ENCODE data around the gene KCNK17.

The KCNK17 gene

DNA sequence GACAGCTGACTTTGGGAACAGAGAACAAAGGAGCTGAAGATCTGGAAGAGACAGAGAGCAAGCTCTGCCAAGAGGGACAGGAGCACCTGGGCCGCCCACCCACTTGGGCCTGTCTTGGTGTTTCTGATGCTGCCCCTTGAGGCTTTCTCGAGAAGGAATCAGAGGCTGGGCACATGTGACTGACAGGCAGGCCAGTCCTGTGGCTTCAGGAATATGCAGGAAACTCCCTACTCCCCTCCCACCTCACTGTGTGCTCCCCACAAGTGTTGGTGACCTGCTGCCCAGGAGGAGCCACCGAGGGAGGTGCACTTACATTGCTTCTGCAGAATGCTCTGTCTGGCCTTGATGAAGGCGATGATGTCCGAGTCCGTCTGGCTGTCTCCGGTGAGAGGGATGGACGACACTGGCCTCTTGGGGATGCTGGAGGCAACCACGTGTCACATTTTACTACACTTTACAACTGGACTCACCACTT lies 29.2 kb upstream of the KCNK17 start:
- H3K9ac ChIP-seq (ENCODE audit: low read length): no peak overlapping the region
- H3K4me3 ChIP-seq (ENCODE audit: low read length): no peak overlapping the region
- H3K27me3 ChIP-seq (ENCODE audit: low read depth, low read length): 0 out of 2 replicates have a peak, but pooled peaks cover 6% of the 10 kb centered on the region
- no peak overlapping the region for H3K27ac ChIP-seq (ENCODE audit: low read length)
- H3K36me3 ChIP-seq (replicated peaks; ENCODE audit: low read depth, low read length): no peaks in the 10 kb centered on the region
- 0 out of 2 replicates have a peak overlapping the region, but pooled peaks have one; percentile 1 for H3K4me2 ChIP-seq (ENCODE audit: low read length)
- H2AFZ ChIP-seq (ENCODE audit: low read depth, low read length): peak overlapping the region; percentile 94
- TF ChIP-seq, protein P1, sequence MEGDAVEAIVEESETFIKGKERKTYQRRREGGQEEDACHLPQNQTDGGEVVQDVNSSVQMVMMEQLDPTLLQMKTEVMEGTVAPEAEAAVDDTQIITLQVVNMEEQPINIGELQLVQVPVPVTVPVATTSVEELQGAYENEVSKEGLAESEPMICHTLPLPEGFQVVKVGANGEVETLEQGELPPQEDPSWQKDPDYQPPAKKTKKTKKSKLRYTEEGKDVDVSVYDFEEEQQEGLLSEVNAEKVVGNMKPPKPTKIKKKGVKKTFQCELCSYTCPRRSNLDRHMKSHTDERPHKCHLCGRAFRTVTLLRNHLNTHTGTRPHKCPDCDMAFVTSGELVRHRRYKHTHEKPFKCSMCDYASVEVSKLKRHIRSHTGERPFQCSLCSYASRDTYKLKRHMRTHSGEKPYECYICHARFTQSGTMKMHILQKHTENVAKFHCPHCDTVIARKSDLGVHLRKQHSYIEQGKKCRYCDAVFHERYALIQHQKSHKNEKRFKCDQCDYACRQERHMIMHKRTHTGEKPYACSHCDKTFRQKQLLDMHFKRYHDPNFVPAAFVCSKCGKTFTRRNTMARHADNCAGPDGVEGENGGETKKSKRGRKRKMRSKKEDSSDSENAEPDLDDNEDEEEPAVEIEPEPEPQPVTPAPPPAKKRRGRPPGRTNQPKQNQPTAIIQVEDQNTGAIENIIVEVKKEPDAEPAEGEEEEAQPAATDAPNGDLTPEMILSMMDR (IDR thresholded peaks at IDR 0.05; ENCODE audit: low read depth, low read length): no peak
- TF ChIP-seq EZH2phosphoT487 (IDR thresholded peaks at IDR 0.05; ENCODE audit: low read depth): no peak
- H3K9me3 ChIP-seq (ENCODE audit: insufficient read depth, low read length): no peaks in the 10 kb centered on the region
- H4K20me1 ChIP-seq (ENCODE audit: insufficient read depth, low read length): no peaks in the 10 kb centered on the region
- peaks cover 8% of the 10 kb centered on the region for H3K4me1 ChIP-seq (ENCODE audit: low read length)
- no peaks in the 10 kb centered on the region for H3K79me2 ChIP-seq (ENCODE audit: low read length)

- Histone ChIP-seq H3K4me1 (ENCODE audit: low read length) (peaks cover 8% of the 10 kb centered on the region), H2AFZ (ENCODE audit: low read depth, low read length) (peak overlapping the region; percentile 94), H3K4me2 (ENCODE audit: low read length) (0 out of 2 replicates have a peak overlapping the region, but pooled peaks have one; percentile 1), H3K36me3 (replicated peaks; ENCODE audit: low read depth, low read length) (no peaks in the 10 kb centered on the region), H4K20me1 (ENCODE audit: insufficient read depth, low read length) (no peaks in the 10 kb centered on the region), H3K27ac (ENCODE audit: low read length) (no peak overlapping the region), H3K79me2 (ENCODE audit: low read length) (no peaks in the 10 kb centered on the region), H3K9me3 (ENCODE audit: insufficient read depth, low read length) (no peaks in the 10 kb centered on the region), H3K4me3 (ENCODE audit: low read length) (no peak overlapping the region), H3K27me3 (ENCODE audit: low read depth, low read length) (peaks cover 9% of the 10 kb centered on the region; the same call in 1 of the 2 replicates), H3K9ac (ENCODE audit: low read length) (no peak overlapping the region)
- no peak for TF ChIP-seq EZH2phosphoT487 (IDR thresholded peaks at IDR 0.05; ENCODE audit: low read depth)
- TF ChIP-seq, protein P1 (IDR thresholded peaks at IDR 0.05; ENCODE audit: low read depth, low read length): no peak
Observed at GRCh38 chr6:39342692-39343395, 28.6 kb upstream of the KCNK17 start.

- H4K20me1 ChIP-seq (ENCODE audit: insufficient read depth, low read length): no peaks in the 10 kb centered on the region
- H3K4me1 ChIP-seq (ENCODE audit: low read length): peaks cover 8% of the 10 kb centered on the region
- no peak overlapping the region for H3K27ac ChIP-seq (ENCODE audit: low read length)
- H3K9me3 ChIP-seq (ENCODE audit: insufficient read depth, low read length): no peaks in the 10 kb centered on the region
- H3K9ac ChIP-seq (ENCODE audit: low read length): no peak overlapping the region
- no peak overlapping the region for H2AFZ ChIP-seq (ENCODE audit: low read depth, low read length)
- TF ChIP-seq, protein P1 (IDR thresholded peaks at IDR 0.05; ENCODE audit: low read depth, low read length): no peak
- peaks cover 14% of the 10 kb centered on the region for H3K27me3 ChIP-seq (ENCODE audit: low read depth, low read length)
- H3K4me3 ChIP-seq (ENCODE audit: low read length): no peak overlapping the region
- no peaks in the 10 kb centered on the region for H3K79me2 ChIP-seq (ENCODE audit: low read length)
- no peak overlapping the region for H3K4me2 ChIP-seq (ENCODE audit: low read length)
- no peaks in the 10 kb centered on the region for H3K36me3 ChIP-seq (replicated peaks; ENCODE audit: low read depth, low read length)
Observed at GRCh38 chr6:39341937-39342336, 27.7 kb upstream of the KCNK17 start.

DNA sequence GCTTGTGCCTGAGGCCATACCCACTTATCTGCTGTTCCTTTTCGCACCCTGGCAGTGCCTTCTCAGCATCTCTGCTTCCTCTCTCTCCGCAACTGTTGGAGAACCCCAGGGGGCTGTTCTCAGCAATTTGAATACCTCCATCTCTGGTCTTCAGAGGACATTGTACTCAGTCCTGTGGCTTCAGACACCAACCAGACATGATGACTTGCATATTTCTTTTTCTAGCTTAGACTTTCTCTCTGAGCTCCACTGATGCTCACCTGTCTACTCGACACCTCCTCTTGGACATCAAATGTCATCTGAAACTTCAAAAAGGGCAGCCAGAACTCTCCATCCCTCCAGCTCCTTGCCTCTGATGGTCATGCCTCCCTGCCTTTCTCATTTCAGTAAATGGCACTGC lies 27.1 kb upstream of the KCNK17 start:
- Histone ChIP-seq H3K4me2 (ENCODE audit: low read length) (no peak overlapping the region), H3K4me3 (ENCODE audit: low read length) (no peak overlapping the region), H3K9me3 (ENCODE audit: insufficient read depth, low read length) (no peaks in the 10 kb centered on the region)

More for the DNA sequence above, 27.1 kb upstream of the KCNK17 start:
- Histone ChIP-seq H3K9ac (ENCODE audit: low read length) (no peak overlapping the region), H2AFZ (ENCODE audit: low read depth, low read length) (no peak overlapping the region), H3K4me1 (ENCODE audit: low read length) (peaks cover 8% of the 10 kb centered on the region), H3K36me3 (replicated peaks; ENCODE audit: low read depth, low read length) (no peaks in the 10 kb centered on the region), H4K20me1 (ENCODE audit: insufficient read depth, low read length) (no peaks in the 10 kb centered on the region), H3K27ac (ENCODE audit: low read length) (no peak overlapping the region), H3K79me2 (ENCODE audit: low read length) (no peaks in the 10 kb centered on the region), H3K27me3 (ENCODE audit: low read depth, low read length) (peaks cover 14% of the 10 kb centered on the region)
- no peak for TF ChIP-seq EZH2phosphoT487 (IDR thresholded peaks at IDR 0.05; ENCODE audit: low read depth)
- TF ChIP-seq, protein P1 (IDR thresholded peaks at IDR 0.05; ENCODE audit: low read depth, low read length): no peak

Data from OCI-LY3 (cell line).